DLD1 (cell line): ENCODE results near the gene ST6GAL1.
"Not testable (repeated sequence)": the region's sequence is repeated elsewhere in the genome, so short reads cannot be mapped to it uniquely, and the experiment has no call there.

Source experiments
- in situ Hi-C: cut with HindIII; loops from 2 replicates; pipeline ENCODE4 v1.10.0; 2017; ENCODE audit warnings: low sequenced_read_pairs

ST6GAL1 gene

GRCh38 chr3:186991470-186991869, 61.1 kb downstream of the ST6GAL1 start:
- in situ Hi-C loops = no loop called here

- in situ Hi-C loops = not testable (repeated sequence)
Observed at GRCh38 chr3:186992096-186992495, 61.8 kb downstream of the ST6GAL1 start.

GRCh38 chr3:186993210-186993782, 63.0 kb downstream of the ST6GAL1 start:
- in situ Hi-C loops = no loop called here

GRCh38 chr3:186994000-186994955, 64.0 kb downstream of the ST6GAL1 start:
- in situ Hi-C loops = no loop called here

DNA sequence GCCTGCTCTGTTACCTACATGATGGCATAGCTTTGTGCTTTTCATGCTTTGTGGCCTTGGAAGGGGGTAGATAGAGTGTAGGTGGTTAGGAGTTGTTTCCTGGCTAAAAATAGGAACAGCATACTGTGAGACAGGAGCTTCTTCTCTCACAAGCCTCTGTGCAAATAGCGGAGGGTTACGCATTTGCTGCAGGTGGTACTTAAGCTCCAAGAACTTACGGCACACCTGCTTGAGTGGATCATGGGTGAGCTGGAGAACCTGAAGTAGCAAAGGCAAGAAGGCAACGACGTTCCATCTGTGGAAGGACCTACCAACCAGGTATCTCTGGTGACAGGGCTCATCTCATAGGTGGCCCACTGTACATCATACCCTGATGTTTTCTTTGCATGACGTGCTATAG, 66.0 kb downstream of the ST6GAL1 start:
- in situ Hi-C loops = no loop called here

DNA sequence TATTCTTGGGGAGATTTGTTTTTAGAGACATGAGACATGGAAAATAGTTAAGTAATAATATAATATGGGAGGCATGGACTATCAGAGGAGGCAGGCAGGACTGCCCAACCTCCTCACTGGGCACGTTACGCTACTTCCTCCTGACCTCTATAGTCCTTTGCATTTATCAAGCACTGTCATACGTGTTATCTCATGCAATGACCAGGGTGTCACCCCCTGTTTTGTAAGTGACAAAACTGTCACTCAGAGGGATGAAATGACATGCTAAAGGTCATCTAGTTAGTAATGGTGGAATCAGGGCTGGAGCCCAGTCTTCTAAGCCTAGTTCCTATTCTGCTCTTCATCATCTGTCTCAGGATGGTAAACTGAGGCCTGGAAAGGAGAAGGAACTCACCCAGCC, 66.7 kb downstream of the ST6GAL1 start:
- in situ Hi-C loops = no loop called here

GRCh38 chr3:186997473-186997939, 67.2 kb downstream of the ST6GAL1 start:
- in situ Hi-C loops = no loop called here

DNA sequence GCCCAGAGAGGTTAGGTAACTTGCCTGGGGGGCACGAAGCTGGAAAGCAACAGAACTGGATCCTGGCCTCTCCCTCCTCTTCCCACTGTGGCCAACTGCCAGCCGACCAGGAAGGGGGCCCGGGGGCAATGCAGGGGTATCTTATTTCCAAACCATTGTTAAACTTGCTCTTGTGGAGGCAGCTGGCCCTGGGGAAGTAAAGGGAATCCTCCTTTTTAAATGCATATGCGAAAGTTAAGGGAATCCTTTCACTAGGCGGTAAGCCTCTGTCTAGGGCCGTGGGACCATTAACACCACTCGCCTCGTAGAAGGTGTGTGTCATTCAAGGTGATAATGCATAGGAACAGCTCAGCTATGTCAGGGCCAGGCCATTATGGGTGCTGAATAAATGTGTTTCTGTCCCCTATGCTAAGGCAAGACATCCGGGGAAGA, 68.6 kb downstream of the ST6GAL1 start:
- in situ Hi-C loops = no loop called here

GRCh38 chr3:187000711-187001151, 70.4 kb downstream of the ST6GAL1 start:
- in situ Hi-C loops = no loop called here

DNA sequence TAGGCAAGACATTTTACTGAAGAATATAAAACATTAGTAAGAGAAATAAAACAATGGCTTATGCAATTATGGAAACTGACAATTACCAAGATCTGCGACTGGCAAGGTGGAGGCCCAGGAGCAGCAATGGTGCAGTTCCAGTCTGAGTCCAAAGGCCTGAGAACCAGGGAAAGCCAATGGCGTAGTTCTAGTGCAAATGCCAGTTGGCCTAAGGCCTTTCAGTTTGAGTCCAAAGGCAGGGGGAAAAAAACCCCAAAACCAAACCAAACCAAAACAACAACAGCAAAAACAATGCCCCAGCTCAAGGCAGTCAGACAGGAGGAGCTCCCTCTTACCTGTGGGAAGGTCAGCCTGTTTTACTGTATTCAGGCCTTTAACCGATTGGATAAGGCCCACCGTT, 72.6 kb downstream of the ST6GAL1 start:
- in situ Hi-C loops = no loop called here

DNA sequence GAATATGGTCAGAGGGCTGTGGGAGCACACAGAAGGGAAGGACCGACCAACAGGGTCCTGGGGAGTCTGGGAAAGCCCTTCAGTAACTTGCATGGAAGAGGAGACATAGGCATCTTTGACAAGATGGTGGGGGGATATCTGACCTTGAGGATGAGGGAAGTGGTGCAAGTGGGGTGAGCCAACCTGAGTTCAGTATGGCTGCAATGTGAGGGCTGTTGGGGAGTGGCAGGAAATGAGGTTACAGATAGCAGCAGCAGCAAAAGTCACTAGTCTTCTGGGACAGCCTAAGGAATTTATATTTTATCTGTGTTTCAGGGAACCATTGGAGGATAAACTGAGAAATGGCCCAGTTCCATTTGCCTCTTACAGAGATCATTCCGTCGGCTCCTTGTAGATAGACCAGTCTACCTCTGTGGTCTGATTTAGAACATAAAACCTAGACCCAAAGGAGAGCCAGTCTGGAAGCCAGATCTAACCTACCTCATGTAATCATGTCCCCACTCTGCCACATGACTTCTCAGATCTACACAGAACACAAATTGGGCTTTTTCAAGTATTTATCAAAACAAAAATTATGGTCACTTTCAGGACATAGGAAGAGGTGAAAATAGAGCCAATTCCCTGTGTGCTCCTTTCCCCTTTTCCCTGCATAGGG, 75.6 kb downstream of the ST6GAL1 start:
- in situ Hi-C loops = no loop called here

DNA sequence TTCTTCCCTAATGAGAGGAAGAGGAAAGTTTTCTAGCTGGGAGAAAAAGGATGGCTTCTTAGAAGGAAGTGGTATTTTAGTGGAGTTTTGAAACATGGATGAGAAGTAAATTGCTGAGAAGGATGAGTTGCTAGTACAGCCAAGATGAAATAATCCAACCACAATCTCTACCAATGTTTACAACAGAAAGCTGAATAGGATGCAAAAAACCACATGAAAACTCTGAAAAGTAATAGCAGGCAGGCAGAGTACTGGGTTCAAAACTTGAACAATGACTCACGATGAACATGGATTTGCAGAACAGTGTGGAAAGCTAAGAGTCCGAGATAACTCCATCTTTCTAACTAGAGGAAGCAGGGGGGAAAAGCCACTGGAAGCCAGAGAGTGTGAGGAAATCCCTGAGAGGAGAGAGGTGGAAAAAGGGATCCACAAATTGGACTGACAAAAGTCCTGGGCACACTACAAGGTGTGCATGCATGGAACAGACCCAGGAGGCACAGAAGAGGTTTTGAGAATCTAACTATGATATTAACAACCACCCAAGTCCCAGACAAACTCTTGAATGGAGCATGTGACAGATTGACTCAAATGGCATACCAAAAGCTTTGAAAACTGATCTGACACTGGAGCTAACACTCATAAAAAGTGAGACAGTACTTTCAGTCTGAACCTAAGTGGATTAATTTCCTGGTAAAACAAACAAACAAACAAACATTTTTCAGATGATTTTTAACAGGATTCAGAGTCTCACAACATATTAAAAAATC, 76.7 kb downstream of the ST6GAL1 start:
- in situ Hi-C loops = no loop called here

DNA sequence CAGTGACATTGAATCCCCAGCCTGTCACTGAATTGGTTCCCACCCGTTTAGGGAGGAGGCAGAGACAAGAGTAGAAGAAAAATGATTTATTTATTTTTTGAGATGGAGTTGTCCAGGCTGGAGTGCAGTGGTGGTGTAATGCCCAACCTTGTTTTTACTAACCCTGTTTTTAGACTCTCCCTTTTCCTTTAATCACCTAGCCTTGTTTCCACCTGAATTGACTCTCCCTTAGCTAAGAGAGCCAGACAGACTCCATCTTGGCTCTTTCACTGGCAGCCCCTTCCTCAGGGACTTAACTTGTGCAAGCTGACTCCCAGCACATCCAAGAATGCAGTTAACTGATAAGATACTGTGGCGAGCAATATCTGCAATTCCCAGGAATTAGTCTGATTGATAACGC, 80.1 kb downstream of the ST6GAL1 start:
- in situ Hi-C loops = not testable (repeated sequence)

- in situ Hi-C loops = no loop called here
Observed at GRCh38 chr3:187011915-187012314, 81.6 kb downstream of the ST6GAL1 start.

DNA sequence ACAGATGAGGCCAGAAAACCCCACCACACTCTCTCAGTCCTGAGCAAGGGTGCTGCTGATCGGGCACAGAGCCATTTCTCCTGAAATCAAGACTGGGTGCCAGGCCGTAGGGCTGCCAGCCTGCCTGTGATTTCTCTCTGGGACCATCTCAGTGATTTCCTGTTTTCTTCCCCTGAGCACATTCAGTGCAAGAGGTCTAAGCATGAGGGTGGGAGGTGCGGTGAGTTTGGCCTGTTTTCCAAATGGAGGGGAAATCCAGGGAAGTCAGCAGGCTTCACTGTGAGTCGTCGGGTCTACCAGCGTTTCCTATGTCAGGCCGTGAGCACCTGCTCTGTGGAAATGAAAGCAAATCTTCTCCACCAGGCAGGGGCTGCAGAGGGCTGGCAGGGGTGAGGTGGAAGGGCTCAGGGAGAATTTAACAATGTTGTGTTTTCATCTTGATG, 82.3 kb downstream of the ST6GAL1 start:
- in situ Hi-C loops = no loop called here

GRCh38 chr3:187013159-187013716, 82.9 kb downstream of the ST6GAL1 start:
- in situ Hi-C loops = no loop called here

- in situ Hi-C loops = no loop called here
Observed at GRCh38 chr3:187014417-187014864, 84.1 kb downstream of the ST6GAL1 start.

GRCh38 chr3:187015903-187016638, 85.7 kb downstream of the ST6GAL1 start:
- in situ Hi-C loops = no loop called here

DNA sequence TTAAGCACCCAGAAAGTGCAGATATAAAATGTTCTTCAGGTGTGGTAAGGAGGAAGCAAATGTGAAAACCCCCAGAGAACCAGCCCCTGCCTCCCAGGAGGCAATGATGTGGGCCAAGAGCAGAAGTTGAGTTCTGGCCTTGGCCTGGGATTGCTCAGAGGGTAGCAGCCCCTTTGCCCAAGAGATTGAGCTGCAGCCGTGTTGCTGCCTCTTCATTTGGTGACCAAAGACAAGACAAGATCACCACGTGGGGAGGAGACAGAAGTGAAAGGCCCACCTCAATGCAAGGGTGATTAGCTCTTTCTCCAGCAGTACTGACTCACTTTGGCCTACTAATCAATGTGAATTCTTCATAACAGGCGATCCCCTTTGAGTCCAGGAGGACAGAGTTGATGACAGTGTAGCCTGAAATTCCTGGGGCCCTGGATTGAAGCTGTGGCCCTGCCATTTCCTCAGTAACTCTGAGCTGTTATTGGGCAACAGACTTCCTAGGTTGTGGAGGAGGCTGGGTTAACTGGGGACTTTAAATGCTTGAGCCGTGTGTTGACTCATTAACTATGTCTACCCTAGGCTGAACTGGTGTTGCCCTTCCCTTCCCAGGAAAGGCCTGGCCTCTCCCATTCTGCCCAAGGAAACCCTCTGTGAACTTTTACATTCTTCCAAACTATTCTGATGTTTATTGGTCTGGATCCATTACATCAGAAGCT, 86.5 kb downstream of the ST6GAL1 start:
- in situ Hi-C loops = no loop called here
